Measurements from ENCODE around the gene BHLHA15. TPM values are rescaled to one million over a fixed set of nuclear protein-coding genes. Genes with fewer than 3 reads are reported as not detected.
A peak's percentile ranks its signal among the peaks of the same experiment; 100 is the strongest.

The BHLHA15 gene
- total RNA-seq: 0.57 and 0.73 TPM in 2 replicates

- no peaks in the 10 kb centered on the region for H3K9me3 Mint-ChIP-seq
- intact Hi-C loops (cut with micrococcal nuclease): loop anchor here (1.0 kb wide), 1 partner anchor 70 kb away; the partner anchor contains the start of gene BRI3
- H3K36me3 Mint-ChIP-seq (ENCODE audit: low read depth): peaks cover 5% of the 10 kb centered on the region
- peak within 1 kb of the TSS; percentile 53 for H3K4me3 Mint-ChIP-seq
- no peak for DNase-seq (ENCODE audit: low spot score)
- H3K4me1 Mint-ChIP-seq (ENCODE audit: low read depth): no peaks in the 10 kb centered on the region
- no peak within 1 kb of the TSS for H3K27ac Mint-ChIP-seq
- H3K27me3 Mint-ChIP-seq (ENCODE audit: insufficient read depth): no peaks in the 10 kb centered on the region
Measured at GRCh38 chr7:98211221-98211675, at the start of gene BHLHA15. Gene BHLHA15 (plus strand): TSS chr7:98211439. CDS start chr7:98212310, 871 bp downstream.

GRCh38 chr7:98162758-98163157 lies 48.5 kb upstream of the BHLHA15 start:
- H3K36me3 Mint-ChIP-seq (ENCODE audit: low read depth): peaks cover 1% of the 10 kb centered on the region
- no peaks in the 10 kb centered on the region for H3K9me3 Mint-ChIP-seq
- intact Hi-C loops (cut with micrococcal nuclease): loop anchor here (10.0 kb wide), 1 partner anchor 288 kb away; the partner anchor contains the start of gene ASNS
- no peaks in the 10 kb centered on the region for H3K4me1 Mint-ChIP-seq (ENCODE audit: low read depth)
- no peak for DNase-seq (ENCODE audit: low spot score)
- H3K27me3 Mint-ChIP-seq (ENCODE audit: insufficient read depth): no peaks in the 10 kb centered on the region
- H3K27ac Mint-ChIP-seq: no peak overlapping the region
- no peak overlapping the region for H3K4me3 Mint-ChIP-seq

- Mint-ChIP-seq H3K4me3 (no peak overlapping the region), H3K36me3 (ENCODE audit: low read depth) (no peaks in the 10 kb centered on the region), H3K9me3 (no peaks in the 10 kb centered on the region), H3K4me1 (ENCODE audit: low read depth) (no peaks in the 10 kb centered on the region), H3K27me3 (ENCODE audit: insufficient read depth) (no peaks in the 10 kb centered on the region), H3K27ac (no peak overlapping the region)
- intact Hi-C loops (cut with micrococcal nuclease): loop anchor here (10.0 kb wide), 1 partner anchor 288 kb away; the partner anchor contains the start of gene ASNS
- no peak for DNase-seq (ENCODE audit: low spot score)
Measured at GRCh38 chr7:98163269-98163668, 48.0 kb upstream of the BHLHA15 start.

GRCh38 chr7:98163704-98164494 lies 47.3 kb upstream of the BHLHA15 start:
- no peak overlapping the region for H3K27ac Mint-ChIP-seq
- H3K4me1 Mint-ChIP-seq (ENCODE audit: low read depth): no peaks in the 10 kb centered on the region
- no peak overlapping the region for H3K4me3 Mint-ChIP-seq
- DNase-seq (ENCODE audit: low spot score): no peak
- intact Hi-C loops (cut with micrococcal nuclease): loop anchor here (10.0 kb wide), 1 partner anchor 289 kb away; the partner anchor contains the start of gene ASNS
- no peaks in the 10 kb centered on the region for H3K9me3 Mint-ChIP-seq
- no peaks in the 10 kb centered on the region for H3K27me3 Mint-ChIP-seq (ENCODE audit: insufficient read depth)
- H3K36me3 Mint-ChIP-seq (ENCODE audit: low read depth): no peaks in the 10 kb centered on the region

- H3K27me3 Mint-ChIP-seq (ENCODE audit: insufficient read depth): no peaks in the 10 kb centered on the region
- no peak overlapping the region for H3K4me3 Mint-ChIP-seq
- no peaks in the 10 kb centered on the region for H3K4me1 Mint-ChIP-seq (ENCODE audit: low read depth)
- H3K27ac Mint-ChIP-seq: no peak overlapping the region
- H3K36me3 Mint-ChIP-seq (ENCODE audit: low read depth): no peaks in the 10 kb centered on the region
- intact Hi-C loops (cut with micrococcal nuclease): loop anchor here (5.0 to 10.0 kb wide), 2 partner anchors 194 to 291 kb away; partner anchors contain the start of gene ASNS
- H3K9me3 Mint-ChIP-seq: no peaks in the 10 kb centered on the region
- peak; percentile 5 for DNase-seq (ENCODE audit: low spot score)
Measured at GRCh38 chr7:98165827-98166667, 45.2 kb upstream of the BHLHA15 start.

- H3K9me3 Mint-ChIP-seq: no peaks in the 10 kb centered on the region
- intact Hi-C loops (cut with micrococcal nuclease): loop anchor here (5.0 to 10.0 kb wide), 2 partner anchors 194 to 292 kb away; partner anchors contain the start of gene ASNS
- no peaks in the 10 kb centered on the region for H3K27me3 Mint-ChIP-seq (ENCODE audit: insufficient read depth)
- no peak for DNase-seq (ENCODE audit: low spot score)
- H3K36me3 Mint-ChIP-seq (ENCODE audit: low read depth): no peaks in the 10 kb centered on the region
- H3K4me3 Mint-ChIP-seq: no peak overlapping the region
- no peaks in the 10 kb centered on the region for H3K4me1 Mint-ChIP-seq (ENCODE audit: low read depth)
- no peak overlapping the region for H3K27ac Mint-ChIP-seq
Measured at GRCh38 chr7:98166668-98166970, 44.6 kb upstream of the BHLHA15 start.

- no peak overlapping the region for H3K4me3 Mint-ChIP-seq
- H3K36me3 Mint-ChIP-seq (ENCODE audit: low read depth): no peaks in the 10 kb centered on the region
- no peaks in the 10 kb centered on the region for H3K27me3 Mint-ChIP-seq (ENCODE audit: insufficient read depth)
- intact Hi-C loops (cut with micrococcal nuclease): loop anchor here (1.0 to 10.0 kb wide), 5 partner anchors 35 to 293 kb away; partner anchors contain the start of genes ASNS and LMTK2
- H3K9me3 Mint-ChIP-seq: no peaks in the 10 kb centered on the region
- H3K27ac Mint-ChIP-seq: no peak overlapping the region
- no peak for DNase-seq (ENCODE audit: low spot score)
- H3K4me1 Mint-ChIP-seq (ENCODE audit: low read depth): no peaks in the 10 kb centered on the region
Measured at GRCh38 chr7:98167653-98168052, 43.6 kb upstream of the BHLHA15 start.

- Mint-ChIP-seq H3K27me3 (ENCODE audit: insufficient read depth) (no peaks in the 10 kb centered on the region), H3K27ac (no peak overlapping the region), H3K4me1 (ENCODE audit: low read depth) (no peaks in the 10 kb centered on the region), H3K9me3 (no peaks in the 10 kb centered on the region), H3K36me3 (ENCODE audit: low read depth) (no peaks in the 10 kb centered on the region), H3K4me3 (no peak overlapping the region)
- intact Hi-C loops (cut with micrococcal nuclease): loop anchor here (1.0 to 10.0 kb wide), 5 partner anchors 36 to 294 kb away; partner anchors contain the start of genes ASNS and LMTK2
- DNase-seq (ENCODE audit: low spot score): peak; percentile 49
Measured at GRCh38 chr7:98168181-98168903, 42.9 kb upstream of the BHLHA15 start.

- Mint-ChIP-seq H3K36me3 (ENCODE audit: low read depth) (no peaks in the 10 kb centered on the region), H3K9me3 (no peaks in the 10 kb centered on the region), H3K27me3 (ENCODE audit: insufficient read depth) (no peaks in the 10 kb centered on the region), H3K4me1 (ENCODE audit: low read depth) (no peaks in the 10 kb centered on the region), H3K4me3 (no peak overlapping the region), H3K27ac (no peak overlapping the region)
- no peak for DNase-seq (ENCODE audit: low spot score)
- intact Hi-C loops (cut with micrococcal nuclease): loop anchor here (1.0 to 10.0 kb wide), 5 partner anchors 37 to 294 kb away; partner anchors contain the start of genes ASNS and LMTK2
Measured at GRCh38 chr7:98168904-98169621, 42.2 kb upstream of the BHLHA15 start.

GRCh38 chr7:98170966-98171365 lies 40.3 kb upstream of the BHLHA15 start:
- Mint-ChIP-seq H3K4me1 (ENCODE audit: low read depth) (no peaks in the 10 kb centered on the region), H3K4me3 (no peak overlapping the region), H3K36me3 (ENCODE audit: low read depth) (no peaks in the 10 kb centered on the region), H3K9me3 (no peaks in the 10 kb centered on the region), H3K27me3 (ENCODE audit: insufficient read depth) (no peaks in the 10 kb centered on the region), H3K27ac (no peak overlapping the region)
- no peak for DNase-seq (ENCODE audit: low spot score)
- intact Hi-C loops (cut with micrococcal nuclease): no loop called here

GRCh38 chr7:98171449-98171848 lies 39.8 kb upstream of the BHLHA15 start:
- DNase-seq (ENCODE audit: low spot score): no peak
- no peak overlapping the region for H3K27ac Mint-ChIP-seq
- intact Hi-C loops (cut with micrococcal nuclease): no loop called here
- H3K4me1 Mint-ChIP-seq (ENCODE audit: low read depth): no peaks in the 10 kb centered on the region
- no peaks in the 10 kb centered on the region for H3K36me3 Mint-ChIP-seq (ENCODE audit: low read depth)
- H3K27me3 Mint-ChIP-seq (ENCODE audit: insufficient read depth): no peaks in the 10 kb centered on the region
- no peak overlapping the region for H3K4me3 Mint-ChIP-seq
- H3K9me3 Mint-ChIP-seq: no peaks in the 10 kb centered on the region
